UCSD-AML1 (cell line): ENCODE results near the gene ARHGEF28.

Source experiments
- DNase-seq: peaks from one replicate; lab custom pipeline; 2025; ENCODE audit not compliant: unreplicated experiment; lab: John Stamatoyannopoulos, UW

ARHGEF28 gene

GRCh38 chr5:73853091-73853490, 227.1 kb downstream of the ARHGEF28 start:
- DNase-seq: no peak

DNA sequence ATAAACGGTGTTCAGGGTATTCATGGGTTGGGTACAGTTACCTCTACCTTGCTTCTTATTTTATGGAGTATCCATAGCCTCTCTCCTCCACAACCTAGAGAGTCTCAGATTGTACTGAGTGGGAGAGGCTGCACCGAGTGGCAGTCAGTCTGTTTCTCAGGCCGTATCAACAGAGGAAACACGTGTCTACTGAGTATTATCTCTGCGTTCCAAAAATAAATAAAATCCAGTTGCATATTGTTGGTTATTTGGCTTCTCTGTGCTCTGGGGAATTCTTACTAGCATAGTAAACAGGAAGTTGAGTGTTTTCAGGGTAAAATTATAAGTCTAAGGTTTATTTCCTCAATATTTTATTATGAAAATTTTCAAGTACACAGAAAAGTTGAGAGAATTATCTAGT, 231.0 kb downstream of the ARHGEF28 start:
- no peak for DNase-seq

DNA sequence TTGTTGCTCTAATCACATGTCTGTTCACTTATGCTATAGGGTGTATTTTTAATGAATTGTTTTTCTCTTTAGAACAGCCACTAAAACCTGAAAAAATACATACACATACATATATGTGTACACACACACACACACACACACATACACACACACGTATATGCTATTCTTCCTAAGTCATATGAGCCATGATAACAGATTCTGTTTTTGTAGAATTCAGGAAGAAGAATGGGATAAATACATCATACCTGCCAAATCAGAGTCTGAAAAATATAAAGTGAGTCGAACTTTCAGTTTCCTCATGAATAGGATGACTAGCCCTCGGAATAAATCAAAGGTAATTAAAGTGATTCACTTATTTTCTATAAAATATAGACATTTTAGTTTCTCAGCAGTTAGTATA, 231.4 kb downstream of the ARHGEF28 start:
- DNase-seq: no peak

- DNase-seq: no peak
Measured at GRCh38 chr5:73858054-73858453, 232.1 kb downstream of the ARHGEF28 start.

GRCh38 chr5:73858776-73859175, 232.8 kb downstream of the ARHGEF28 start:
- DNase-seq: no peak

DNA sequence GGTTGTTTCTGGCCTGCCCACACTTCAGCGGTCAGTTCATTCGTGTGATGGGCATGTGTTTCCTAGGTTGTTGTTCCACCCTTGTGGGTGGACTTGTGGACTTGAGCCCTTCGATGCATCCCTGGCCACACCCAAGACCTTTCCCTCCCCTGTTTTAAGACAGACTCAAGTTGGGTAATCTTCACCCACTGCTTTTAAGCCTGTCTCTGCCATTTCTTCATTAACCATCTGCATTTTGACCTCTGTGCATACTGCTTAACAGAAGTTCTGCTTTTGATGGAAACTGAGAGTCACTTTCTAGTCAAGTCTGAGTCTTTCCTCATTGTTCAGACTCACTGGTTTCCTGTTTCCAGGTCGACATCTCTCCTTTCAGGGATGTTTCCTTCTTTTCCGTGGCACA, 233.7 kb downstream of the ARHGEF28 start:
- DNase-seq: no peak

- DNase-seq: no peak
Measured at GRCh38 chr5:73861313-73861988, 235.5 kb downstream of the ARHGEF28 start.

GRCh38 chr5:73862796-73863195, 236.8 kb downstream of the ARHGEF28 start:
- DNase-seq: no peak

DNA sequence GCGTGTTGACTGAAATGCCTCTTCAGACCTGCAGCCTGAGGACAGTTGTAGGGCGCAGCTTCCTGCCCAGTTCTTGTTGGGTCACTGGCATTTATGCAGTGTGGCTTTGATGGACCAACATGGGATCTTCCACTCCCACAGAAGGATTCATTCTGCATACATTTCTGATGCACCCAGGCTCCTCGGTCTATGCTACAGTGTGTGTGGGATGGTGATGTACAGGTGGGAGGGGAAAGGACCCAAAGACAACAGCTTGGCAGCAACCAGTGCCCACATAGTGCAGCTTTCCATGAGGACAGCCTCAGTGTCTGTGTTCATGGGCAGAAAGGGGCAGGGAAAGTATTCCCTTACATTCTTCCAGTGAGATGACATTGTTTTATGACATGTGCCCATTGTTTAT, 237.9 kb downstream of the ARHGEF28 start:
- DNase-seq: no peak

DNA sequence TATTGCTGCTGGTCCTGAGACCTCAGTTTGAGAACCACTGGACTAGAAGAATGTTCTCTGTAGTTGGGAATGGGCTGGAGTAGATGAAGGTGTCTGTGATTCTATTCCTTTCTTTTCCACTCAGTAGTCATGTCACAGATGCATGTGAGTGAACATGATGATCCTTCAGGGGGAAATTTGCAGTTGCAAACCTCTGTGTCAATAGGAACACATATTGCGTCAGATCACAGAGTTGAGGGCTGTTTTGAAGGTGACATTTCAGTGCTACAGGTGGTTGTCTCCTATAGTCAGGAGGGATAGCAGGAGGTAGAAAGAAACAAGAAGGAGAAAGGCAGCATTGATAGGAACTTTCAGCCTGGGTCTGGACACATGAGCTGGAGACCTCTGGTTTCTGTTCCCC, 239.3 kb downstream of the ARHGEF28 start:
- no peak for DNase-seq

DNA sequence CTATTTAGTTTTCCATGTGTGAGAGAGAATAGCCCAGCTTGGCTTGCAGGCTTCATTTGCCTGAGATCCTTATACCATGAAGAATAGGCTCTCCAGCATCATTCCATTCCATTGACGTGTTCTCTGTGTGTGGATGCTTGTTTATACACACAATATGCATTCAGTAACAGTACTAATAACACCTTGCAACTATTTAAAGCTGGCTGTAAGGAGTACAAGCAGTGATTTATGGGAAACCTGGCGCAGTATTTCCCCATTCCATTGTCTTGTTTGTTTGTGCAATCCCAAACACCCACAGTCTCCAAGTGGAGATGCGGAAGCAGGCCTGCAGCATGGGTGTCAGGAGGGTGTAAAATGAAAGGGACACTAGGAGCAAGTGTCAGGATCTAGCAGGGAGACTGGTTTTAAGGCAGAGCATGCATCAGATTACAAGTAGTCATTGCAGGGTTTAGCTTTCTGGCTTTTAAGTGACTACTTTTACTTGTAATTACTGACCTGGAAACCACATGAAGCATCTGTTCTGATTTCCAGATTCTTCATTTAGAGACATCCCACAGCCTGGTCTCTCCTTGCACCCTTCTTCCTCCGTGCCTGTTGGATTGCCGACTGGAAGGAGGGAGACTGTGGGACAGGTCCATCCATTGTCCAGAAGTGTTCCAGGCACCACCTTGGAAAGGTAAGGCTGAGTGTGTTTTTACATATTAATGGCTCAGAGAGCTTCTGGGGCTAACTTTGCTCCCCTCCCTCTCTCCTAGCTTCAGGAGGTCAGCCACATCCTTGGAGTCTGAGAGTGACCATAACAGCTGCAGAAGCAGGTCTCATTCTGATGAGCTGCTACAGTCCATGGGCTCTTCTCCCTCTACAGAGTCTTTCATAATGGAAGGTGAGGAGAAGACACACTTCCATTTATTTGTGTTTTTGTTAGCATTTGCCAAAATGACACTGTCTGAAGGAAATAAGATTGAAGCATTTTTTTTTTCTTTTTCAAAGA, 241.6 kb downstream of the ARHGEF28 start:
- DNase-seq: no peak

- DNase-seq: no peak
Measured at GRCh38 chr5:73883646-73884045, 257.6 kb downstream of the ARHGEF28 start.

GRCh38 chr5:73887688-73888087, 261.7 kb downstream of the ARHGEF28 start:
- DNase-seq: no peak

- no peak for DNase-seq
Measured at GRCh38 chr5:73890569-73890968, 264.6 kb downstream of the ARHGEF28 start.

GRCh38 chr5:73892218-73892617, 266.2 kb downstream of the ARHGEF28 start:
- DNase-seq: no peak

DNA sequence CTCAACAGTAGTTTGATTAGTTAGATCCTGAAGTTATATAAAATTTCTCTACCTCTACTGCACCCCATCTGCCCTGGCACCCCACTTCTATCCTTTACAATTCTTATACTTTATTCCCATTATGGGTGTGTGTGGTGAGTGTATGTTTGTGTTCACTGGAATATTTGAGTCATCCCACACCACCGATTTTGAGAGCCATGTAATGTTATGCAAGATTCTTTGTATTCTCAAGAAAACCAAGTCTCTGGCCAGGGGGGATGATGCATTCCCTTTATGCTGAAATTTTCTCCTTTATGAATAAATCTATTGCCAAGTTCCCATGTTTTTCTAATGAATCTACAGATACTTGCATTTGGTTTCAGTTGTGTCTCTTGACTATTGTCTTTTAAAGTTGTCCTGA, 266.8 kb downstream of the ARHGEF28 start:
- DNase-seq: no peak

DNA sequence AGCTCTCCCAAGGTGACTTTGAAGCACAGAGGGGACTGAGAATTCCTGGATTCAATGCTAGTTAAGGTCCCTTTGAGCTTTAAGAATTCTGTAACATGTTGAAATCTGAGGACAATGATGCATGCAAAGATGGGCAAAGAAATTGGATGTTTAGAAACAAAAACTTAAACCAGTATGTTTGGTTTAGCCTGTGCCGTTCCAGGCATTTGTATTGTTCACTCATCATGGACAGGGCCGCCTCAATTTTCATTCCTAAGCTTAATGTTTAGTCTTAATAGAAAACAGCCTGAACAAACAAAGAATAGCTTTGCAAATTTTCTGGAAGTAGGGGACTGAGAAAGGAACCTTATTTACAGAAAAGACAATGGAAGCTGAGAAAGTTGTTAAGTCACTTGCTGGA, 267.8 kb downstream of the ARHGEF28 start:
- no peak for DNase-seq

- DNase-seq: no peak
Measured at GRCh38 chr5:73894860-73895259, 268.9 kb downstream of the ARHGEF28 start.

DNA sequence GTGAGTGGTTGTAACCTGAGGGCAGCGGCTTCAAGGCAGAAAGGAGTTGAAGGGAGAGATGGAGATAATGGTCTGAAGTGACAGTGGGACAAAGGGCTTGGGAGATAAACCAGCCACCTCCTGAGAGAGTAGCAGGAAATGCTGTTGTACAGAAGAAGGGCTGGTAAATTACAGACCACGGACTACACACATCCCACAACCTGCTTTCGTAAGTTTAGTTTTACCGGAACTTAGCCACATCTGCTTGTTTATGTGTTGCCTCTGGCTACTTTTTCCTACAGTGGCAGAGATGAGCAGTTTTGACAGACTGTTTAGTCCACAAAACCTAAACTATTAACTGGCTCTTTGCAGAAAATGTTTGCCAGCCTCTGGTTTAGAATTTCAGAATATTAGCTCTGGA, 269.5 kb downstream of the ARHGEF28 start:
- DNase-seq: no peak

DNA sequence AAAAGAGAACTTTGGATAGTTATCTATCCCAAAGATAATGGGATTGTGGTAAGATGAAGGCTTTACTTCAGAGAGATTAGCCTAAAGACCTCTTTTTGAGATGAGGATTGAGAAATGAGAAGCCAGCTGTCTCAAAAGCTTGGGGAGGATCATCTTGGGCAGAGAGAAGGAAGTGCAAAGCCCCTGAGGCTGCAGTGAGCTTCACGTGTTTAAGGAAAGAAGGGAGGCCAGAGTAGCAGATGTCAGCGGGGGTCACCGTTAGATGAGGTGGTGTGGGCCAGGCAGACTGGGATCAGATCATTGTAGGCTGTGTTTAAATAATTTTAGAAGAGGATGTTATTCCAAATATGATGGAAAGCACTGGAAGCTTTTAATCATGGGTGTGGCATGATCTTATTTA, 270.1 kb downstream of the ARHGEF28 start:
- no peak for DNase-seq

- DNase-seq: no peak
Measured at GRCh38 chr5:73896668-73897067, 270.7 kb downstream of the ARHGEF28 start.

GRCh38 chr5:73897893-73898292, 271.9 kb downstream of the ARHGEF28 start:
- no peak for DNase-seq
